Muscle of leg (tissue), 11 donors: ENCODE measurements around the gene RBM20. TPM values are rescaled to one million over a fixed set of nuclear protein-coding genes. Genes with fewer than 3 reads are reported as not detected.

Source experiments
- DNase-seq: peaks from one replicate; pipeline ENCODE4 v3.0.0; 2013
- H3K27ac ChIP-seq: one replicate; pipeline ENCODE4 v1.5.1; 2013; ENCODE audit warnings: mild to moderate bottlenecking, low read length, control low read depth
- H3K27me3 ChIP-seq: one replicate; pipeline ENCODE4 v1.6.1; 2013; ENCODE audit warnings: low read length; ENCODE audit not compliant: control insufficient read depth, insufficient read depth
- H3K36me3 ChIP-seq: one replicate; pipeline ENCODE4 v1.6.1; 2013; ENCODE audit warnings: low read length; ENCODE audit not compliant: control insufficient read depth, insufficient read depth
- H3K4me1 ChIP-seq: one replicate; pipeline ENCODE4 v1.6.1; 2013; ENCODE audit warnings: low read length; ENCODE audit not compliant: control insufficient read depth, insufficient read depth
- H3K4me3 ChIP-seq: one replicate; pipeline ENCODE4 v1.5.1; 2013; ENCODE audit warnings: low read length, control low read depth
- H3K9me3 ChIP-seq: replicated peaks from 2 replicates; pipeline ENCODE4 v1.6.1; 2013; ENCODE audit warnings: low read depth, low read length; ENCODE audit not compliant: control insufficient read depth
- WGBS: methylation state at CpG from one replicate; pipeline ENCODE4 v1.1.5; 2013; ENCODE audit warnings: missing lambda C conversion rate; ENCODE audit not compliant: insufficient coverage; 5-methylcytosine and 5-hydroxymethylcytosine counted together
- polyA plus RNA-seq, 8 donors: library from polyadenylated mRNA; unstranded; fragments of 120-200 nt; gene quantifications; one replicate each; pipeline versions ENCODE4 v1.2.1 to v1.2.3, GENCODE V29; 2013; ENCODE audit warnings: inconsistent platforms in 1 of 8, low replicate concordance in 1 of 8; ENCODE audit not compliant: insufficient read length in 8 of 8, insufficient read depth in 1 of 8
- total RNA-seq: library from RNA; stranded (reverse); fragments of 120-200 nt; gene quantifications from one replicate; pipeline ENCODE4 v1.2.4, GENCODE V29; 2013

The RBM20 gene
- total and polyA plus RNA-seq, 9 donors, result 6.5 to 17.0 (median 9.8) TPM

GRCh38 chr10:110686949-110687348 is 42.8 kb downstream of the RBM20 start:
- Histone ChIP-seq H3K4me3 (no peak overlapping the region), H3K27me3 (peaks cover 4% of the 10 kb centered on the region), H3K36me3 (no peaks in the 10 kb centered on the region), H3K4me1 (no peaks in the 10 kb centered on the region), H3K27ac (no peak overlapping the region), H3K9me3 (peaks cover 2% of the 10 kb centered on the region)
- WGBS, result 100% methylated on average over 2 of the region's 2 CpGs
- no peak for DNase-seq

DNA sequence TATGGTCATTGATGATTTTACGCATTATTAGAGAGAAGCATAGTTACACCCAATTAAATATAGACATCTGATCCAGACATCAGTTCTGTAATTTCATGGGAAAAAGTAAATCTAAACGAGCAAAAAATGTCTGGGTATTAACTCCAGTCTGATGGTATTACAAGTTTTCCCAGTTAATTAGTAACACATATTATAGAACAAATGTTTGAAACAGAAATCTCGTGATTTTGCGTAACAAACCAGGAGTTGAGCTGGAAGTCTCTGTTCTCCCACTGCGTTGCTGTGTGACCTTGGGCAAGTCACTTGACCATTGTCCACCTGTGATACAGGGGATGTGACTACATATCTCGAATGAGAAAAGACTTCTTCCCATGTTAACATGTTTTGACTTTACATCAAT is 43.3 kb downstream of the RBM20 start:
- Histone ChIP-seq H3K27ac (no peak overlapping the region), H3K9me3 (peaks cover 4% of the 10 kb centered on the region), H3K36me3 (no peaks in the 10 kb centered on the region), H3K4me3 (no peak overlapping the region), H3K4me1 (no peaks in the 10 kb centered on the region), H3K27me3 (peaks cover 4% of the 10 kb centered on the region)
- WGBS, result 100% methylated on average over 1 of the region's 6 CpGs
- no peak for DNase-seq

- no peak for DNase-seq
- Histone ChIP-seq H3K4me1 (peaks cover 10% of the 10 kb centered on the region), H3K36me3 (no peaks in the 10 kb centered on the region), H3K9me3 (peaks cover 6% of the 10 kb centered on the region), H3K27me3 (peaks cover 4% of the 10 kb centered on the region), H3K27ac (no peak overlapping the region), H3K4me3 (no peak overlapping the region)
- no CpG with 5 or more reads among the region's 2 CpGs for WGBS
These were observed 47.0 kb downstream of the RBM20 start for GRCh38 chr10:110691139-110691538.

- no peaks in the 10 kb centered on the region for H3K36me3 ChIP-seq
- H3K9me3 ChIP-seq, result peaks cover 6% of the 10 kb centered on the region
- no peak for DNase-seq
- H3K27me3 ChIP-seq, result peaks cover 1% of the 10 kb centered on the region
- WGBS, result no CpG with 5 or more reads among the region's 1 CpG
- no peak overlapping the region for H3K27ac ChIP-seq
- no peak overlapping the region for H3K4me3 ChIP-seq
- peaks cover 34% of the 10 kb centered on the region for H3K4me1 ChIP-seq
These were observed 50.1 kb downstream of the RBM20 start for GRCh38 chr10:110694263-110694662.

GRCh38 chr10:110694820-110695538 is 50.8 kb downstream of the RBM20 start:
- Histone ChIP-seq H3K4me3 (no peak overlapping the region), H3K27ac (no peak overlapping the region), H3K4me1 (peaks cover 37% of the 10 kb centered on the region), H3K27me3 (no peaks in the 10 kb centered on the region), H3K36me3 (no peaks in the 10 kb centered on the region), H3K9me3 (peaks cover 6% of the 10 kb centered on the region)
- DNase-seq, result peak; percentile 48
- WGBS, result 71% methylated on average over 2 of the region's 5 CpGs

GRCh38 chr10:110695539-110695886 is 51.4 kb downstream of the RBM20 start:
- Histone ChIP-seq H3K9me3 (peaks cover 6% of the 10 kb centered on the region), H3K27me3 (no peaks in the 10 kb centered on the region), H3K4me3 (no peak overlapping the region), H3K4me1 (peaks cover 43% of the 10 kb centered on the region), H3K36me3 (no peaks in the 10 kb centered on the region), H3K27ac (no peak overlapping the region)
- DNase-seq, result no peak
- 71% methylated on average over 1 of the region's 2 CpGs for WGBS

- H3K27ac ChIP-seq, result no peak overlapping the region
These were observed 52.3 kb downstream of the RBM20 start for GRCh38 chr10:110696436-110696835.

GRCh38 chr10:110698340-110698739 is 54.2 kb downstream of the RBM20 start:
- 53% methylated on average over 4 of the region's 5 CpGs for WGBS
- Histone ChIP-seq H3K4me3 (no peak overlapping the region), H3K27ac (peak overlapping the region; percentile 42), H3K27me3 (no peaks in the 10 kb centered on the region), H3K36me3 (no peaks in the 10 kb centered on the region), H3K9me3 (no peaks in the 10 kb centered on the region), H3K4me1 (peaks cover 56% of the 10 kb centered on the region)
- peak; percentile 26 for DNase-seq

More at GRCh38 chr10:110696436-110696835, 52.3 kb downstream of the RBM20 start:
- peaks cover 6% of the 10 kb centered on the region for H3K9me3 ChIP-seq
- peaks cover 48% of the 10 kb centered on the region for H3K4me1 ChIP-seq
- H3K36me3 ChIP-seq, result no peaks in the 10 kb centered on the region
- no peak for DNase-seq
- WGBS, result 72% methylated on average over 2 of the region's 4 CpGs
- H3K4me3 ChIP-seq, result no peak overlapping the region
- H3K27me3 ChIP-seq, result no peaks in the 10 kb centered on the region

DNA sequence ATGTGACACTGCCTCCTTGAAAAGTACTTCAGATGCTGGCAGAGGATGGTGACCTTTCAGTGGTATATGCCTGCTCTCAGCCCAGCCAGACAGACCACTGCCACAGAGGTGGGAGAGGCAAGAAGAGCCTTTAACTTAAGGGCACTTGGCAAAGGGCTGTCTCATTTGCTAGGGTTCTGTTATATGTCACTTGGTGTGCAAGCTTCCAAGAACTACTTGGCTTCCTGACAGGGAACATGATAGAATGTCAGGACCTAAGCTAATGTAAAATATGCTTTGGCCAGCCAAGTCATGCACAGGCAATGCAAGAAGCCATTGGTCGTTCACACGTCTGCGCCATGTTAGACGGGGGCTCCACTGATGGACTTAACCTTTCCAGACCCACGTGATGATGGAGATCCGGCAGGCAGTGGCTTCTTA is 54.7 kb downstream of the RBM20 start:
- DNase-seq, result peak; percentile 88
- no peaks in the 10 kb centered on the region for H3K9me3 ChIP-seq
- peaks cover 56% of the 10 kb centered on the region for H3K4me1 ChIP-seq
- H3K36me3 ChIP-seq, result no peaks in the 10 kb centered on the region
- 68% methylated on average over 4 of the region's 6 CpGs for WGBS
- peak overlapping the region; percentile 42 for H3K27ac ChIP-seq
- no peak overlapping the region for H3K4me3 ChIP-seq
- no peaks in the 10 kb centered on the region for H3K27me3 ChIP-seq

GRCh38 chr10:110699859-110700468 is 55.8 kb downstream of the RBM20 start:
- Histone ChIP-seq H3K27me3 (no peaks in the 10 kb centered on the region), H3K9me3 (no peaks in the 10 kb centered on the region), H3K27ac (no peak overlapping the region), H3K4me3 (no peak overlapping the region), H3K4me1 (peaks cover 53% of the 10 kb centered on the region), H3K36me3 (no peaks in the 10 kb centered on the region)
- 100% methylated on average over 1 of the region's 10 CpGs for WGBS
- DNase-seq, result no peak
